ENCODE measurements around the gene AFM.

- TF ChIP-seq, protein P1, sequence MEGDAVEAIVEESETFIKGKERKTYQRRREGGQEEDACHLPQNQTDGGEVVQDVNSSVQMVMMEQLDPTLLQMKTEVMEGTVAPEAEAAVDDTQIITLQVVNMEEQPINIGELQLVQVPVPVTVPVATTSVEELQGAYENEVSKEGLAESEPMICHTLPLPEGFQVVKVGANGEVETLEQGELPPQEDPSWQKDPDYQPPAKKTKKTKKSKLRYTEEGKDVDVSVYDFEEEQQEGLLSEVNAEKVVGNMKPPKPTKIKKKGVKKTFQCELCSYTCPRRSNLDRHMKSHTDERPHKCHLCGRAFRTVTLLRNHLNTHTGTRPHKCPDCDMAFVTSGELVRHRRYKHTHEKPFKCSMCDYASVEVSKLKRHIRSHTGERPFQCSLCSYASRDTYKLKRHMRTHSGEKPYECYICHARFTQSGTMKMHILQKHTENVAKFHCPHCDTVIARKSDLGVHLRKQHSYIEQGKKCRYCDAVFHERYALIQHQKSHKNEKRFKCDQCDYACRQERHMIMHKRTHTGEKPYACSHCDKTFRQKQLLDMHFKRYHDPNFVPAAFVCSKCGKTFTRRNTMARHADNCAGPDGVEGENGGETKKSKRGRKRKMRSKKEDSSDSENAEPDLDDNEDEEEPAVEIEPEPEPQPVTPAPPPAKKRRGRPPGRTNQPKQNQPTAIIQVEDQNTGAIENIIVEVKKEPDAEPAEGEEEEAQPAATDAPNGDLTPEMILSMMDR (IDR thresholded peaks at IDR 0.05), result no peak
- TF ChIP-seq POLR2A (IDR thresholded peaks at IDR 0.05), result no peak
Observed at GRCh38 chr4:73448448-73449203, 32.9 kb upstream of the AFM start.
